GM19240 (cell line): ENCODE measurements around the gene LACTB.

ENCODE experiments used
- DNase-seq: peaks from one replicate; pipeline ENCODE4 v3.0.0; 2011; ENCODE audit warnings: low spot score; ENCODE audit not compliant: insufficient read length

Gene LACTB

GRCh38 chr15:63121382-63122001, at the start of gene LACTB:
Gene LACTB, plus strand, starts transcription at chr15:63121861. Its CDS starts 11 bp downstream, at chr15:63121872.
- DNase-seq: peak; percentile 63

- DNase-seq: no peak
Observed at GRCh38 chr15:63072023-63072650, 49.5 kb upstream of the LACTB start.

- DNase-seq: no peak
Observed at GRCh38 chr15:63072809-63073277, 48.8 kb upstream of the LACTB start.

GRCh38 chr15:63073497-63074172, 48.0 kb upstream of the LACTB start:
- DNase-seq: no peak

GRCh38 chr15:63075015-63075983, 46.4 kb upstream of the LACTB start:
- no peak for DNase-seq

GRCh38 chr15:63075984-63076713, 45.5 kb upstream of the LACTB start:
- DNase-seq: no peak

- DNase-seq: no peak
Observed at GRCh38 chr15:63076714-63077046, 45.0 kb upstream of the LACTB start.

- DNase-seq: no peak
Observed at GRCh38 chr15:63077952-63078351, 43.7 kb upstream of the LACTB start.

- DNase-seq: no peak
Observed at GRCh38 chr15:63079947-63080626, 41.6 kb upstream of the LACTB start.

- DNase-seq: no peak
Observed at GRCh38 chr15:63080634-63081250, 40.9 kb upstream of the LACTB start.

GRCh38 chr15:63082366-63082765, 39.3 kb upstream of the LACTB start:
- no peak for DNase-seq

- no peak for DNase-seq
Observed at GRCh38 chr15:63083044-63083443, 38.6 kb upstream of the LACTB start.

GRCh38 chr15:63083541-63083940, 38.1 kb upstream of the LACTB start:
- DNase-seq: no peak

GRCh38 chr15:63084806-63085205, 36.9 kb upstream of the LACTB start:
- DNase-seq: no peak

GRCh38 chr15:63085289-63085688, 36.4 kb upstream of the LACTB start:
- no peak for DNase-seq

- no peak for DNase-seq
Observed at GRCh38 chr15:63086271-63086670, 35.4 kb upstream of the LACTB start.

GRCh38 chr15:63086947-63087346, 34.7 kb upstream of the LACTB start:
- no peak for DNase-seq

- no peak for DNase-seq
Observed at GRCh38 chr15:63088533-63089245, 33.0 kb upstream of the LACTB start.
